HG03520 (cell line): ENCODE measurements around the gene CD300LF.

Experiments
- ATAC-seq: cut with Tn5 transposase; IDR thresholded peaks from one replicate; pipeline ENCODE4 v1.9.1; 2021; ENCODE audit warnings: mild to moderate bottlenecking, moderate library complexity; ENCODE audit not compliant: unreplicated experiment

Gene CD300LF

GRCh38 chr17:74645010-74645409, 67.7 kb downstream of the CD300LF start:
- no peak for ATAC-seq

GRCh38 chr17:74644419-74644818, 68.3 kb downstream of the CD300LF start:
- no peak for ATAC-seq
